Amygdala (tissue), 56 donors: ENCODE data around the gene RHOG.

Source experiments
- DNase-seq, 56 donors: peaks; one replicate each; lab custom pipeline; 2025; lab: John Stamatoyannopoulos, UW

The RHOG gene

GRCh38 chr11:3835751-3836150 is 5.0 kb downstream of the RHOG start:
- DNase-seq: peak in 14 of 56 donors; percentile 19 to 73 (median 40)

- peak in 6 of 56 donors; percentile 17 to 59 (median 32) for DNase-seq
Observed at GRCh38 chr11:3834664-3835461, 5.9 kb downstream of the RHOG start.

- no peak for DNase-seq
Observed at GRCh38 chr11:3834349-3834663, 6.5 kb downstream of the RHOG start.

GRCh38 chr11:3833449-3833848 is 7.3 kb downstream of the RHOG start:
- no peak for DNase-seq

GRCh38 chr11:3832816-3833215 is 7.9 kb downstream of the RHOG start:
- no peak for DNase-seq

- peak in 3 of 56 donors; percentile 9 to 44 (median 18) for DNase-seq
Observed at GRCh38 chr11:3831378-3832239, 9.2 kb downstream of the RHOG start.

GRCh38 chr11:3830730-3831129 is 10.0 kb downstream of the RHOG start:
- no peak for DNase-seq

- DNase-seq: no peak
Observed at GRCh38 chr11:3830088-3830487, 10.7 kb downstream of the RHOG start.

- DNase-seq: peak in 11 of 56 donors; percentile 27 to 59 (median 46)
Observed at GRCh38 chr11:3827434-3828186, 13.1 kb downstream of the RHOG start.

GRCh38 chr11:3826721-3827120 is 14.0 kb downstream of the RHOG start:
- DNase-seq: peak in 46 of 56 donors; percentile 32 to 91 (median 76)

GRCh38 chr11:3825473-3826154 is 15.1 kb downstream of the RHOG start:
- DNase-seq: no peak

GRCh38 chr11:3824714-3825472 is 15.9 kb downstream of the RHOG start:
- peak in 27 of 56 donors; percentile 12 to 78 (median 50) for DNase-seq

GRCh38 chr11:3823762-3824506 is 16.8 kb downstream of the RHOG start:
- no peak for DNase-seq

- DNase-seq: no peak
Observed at GRCh38 chr11:3823303-3823702, 17.5 kb downstream of the RHOG start.

GRCh38 chr11:3822312-3822711 is 18.4 kb downstream of the RHOG start:
- no peak for DNase-seq

- DNase-seq: no peak
Observed at GRCh38 chr11:3820971-3821370, 19.8 kb downstream of the RHOG start.

- no peak for DNase-seq
Observed at GRCh38 chr11:3817181-3817800, 23.5 kb downstream of the RHOG start.

GRCh38 chr11:3816673-3817072 is 24.1 kb downstream of the RHOG start:
- DNase-seq: no peak
